MM.1S (cell line): ENCODE data around the gene ZNF117.

Experiments used
- DNase-seq: peaks from one replicate; pipeline ENCODE4 v3.0.0-alpha.2; 2015
- H2AFZ ChIP-seq: fragments of 300-600 bp; sonication (generic); 2 replicates; pipeline ENCODE4 v1.6.0; 2016; ENCODE audit warnings: antibody characterized with exemption, low read length
- H3F3A ChIP-seq: fragments of 300-600 bp; sonication (generic); 2 replicates; pipeline ENCODE4 v1.6.1; 2016; ENCODE audit warnings: mild to moderate bottlenecking, antibody characterized with exemption, low read length, moderate library complexity, mixed read lengths; ENCODE audit not compliant: insufficient read depth
- H3K27ac ChIP-seq: fragments of 300-600 bp; sonication (generic); 2 replicates; pipeline ENCODE4 v1.5.1; 2016; ENCODE audit warnings: mild to moderate bottlenecking, low read length
- H3K27me3 ChIP-seq: fragments of 300-600 bp; sonication (generic); replicated peaks from 2 replicates; pipeline ENCODE4 v1.6.0; 2016; ENCODE audit warnings: low read length; ENCODE audit not compliant: insufficient read depth
- H3K36me3 ChIP-seq: fragments of 300-600 bp; sonication (generic); replicated peaks from 2 replicates; pipeline ENCODE4 v1.6.1; 2016; ENCODE audit warnings: mild to moderate bottlenecking, low read length, mixed read lengths; ENCODE audit not compliant: insufficient read depth
- H3K4me1 ChIP-seq: fragments of 300-600 bp; sonication (generic); 2 replicates; pipeline ENCODE4 v1.6.1; 2016; ENCODE audit warnings: low read length, mixed read lengths
- H3K4me2 ChIP-seq: fragments of 300-600 bp; sonication (generic); 2 replicates; pipeline ENCODE4 v1.6.0; 2016; ENCODE audit warnings: low read depth, low read length
- H3K4me3 ChIP-seq: fragments of 300-600 bp; sonication (generic); 2 replicates; pipeline ENCODE4 v1.5.1; 2016; ENCODE audit warnings: low read length, mixed read lengths
- H3K79me2 ChIP-seq: fragments of 300-600 bp; sonication (generic); 2 replicates; pipeline ENCODE4 v1.6.1; 2016; ENCODE audit warnings: mixed run types, low read length, mixed read lengths
- H3K9ac ChIP-seq: fragments of 300-600 bp; sonication (generic); 2 replicates; pipeline ENCODE4 v1.6.1; 2016; ENCODE audit warnings: low read length, mixed read lengths
- H3K9me2 ChIP-seq: fragments of 300-600 bp; sonication (generic); replicated peaks from 2 replicates; pipeline ENCODE4 v1.6.1; 2016; ENCODE audit warnings: mild to moderate bottlenecking, low read length, mixed read lengths; ENCODE audit not compliant: insufficient read depth
- H3K9me3 ChIP-seq: fragments of 300-600 bp; sonication (generic); replicated peaks from 2 replicates; pipeline ENCODE4 v1.6.1; 2016; ENCODE audit warnings: mild to moderate bottlenecking, low read length, mixed read lengths; ENCODE audit not compliant: insufficient read depth
- H4K20me1 ChIP-seq: fragments of 300-600 bp; sonication (generic); 2 replicates; pipeline ENCODE4 v1.6.1; 2016; ENCODE audit warnings: mild to moderate bottlenecking, low read length, moderate library complexity, mixed read lengths; ENCODE audit not compliant: insufficient read depth
- EZH2 ChIP-seq: fragments of 300-600 bp; sonication (generic); optimal IDR thresholded peaks from 2 replicates; pipeline ENCODE3; 2017; ENCODE audit warnings: low read depth, mild to moderate bottlenecking, antibody characterized with exemption, low read length, mixed read lengths
- EZH2phosphoT487 ChIP-seq: fragments of 300-600 bp; sonication (generic); IDR thresholded peaks from 2 replicates; pipeline ENCODE4 v1.6.1; 2018; ENCODE audit warnings: antibody characterized with exemption, low read length
- TF ChIP-seq, protein P1 (sequence below): fragments of 300-600 bp; sonication (generic); IDR thresholded peaks from 2 replicates; pipeline ENCODE4 v1.5.1; 2016; ENCODE audit warnings: antibody characterized with exemption, low read length, mixed read lengths

Gene ZNF117

DNA sequence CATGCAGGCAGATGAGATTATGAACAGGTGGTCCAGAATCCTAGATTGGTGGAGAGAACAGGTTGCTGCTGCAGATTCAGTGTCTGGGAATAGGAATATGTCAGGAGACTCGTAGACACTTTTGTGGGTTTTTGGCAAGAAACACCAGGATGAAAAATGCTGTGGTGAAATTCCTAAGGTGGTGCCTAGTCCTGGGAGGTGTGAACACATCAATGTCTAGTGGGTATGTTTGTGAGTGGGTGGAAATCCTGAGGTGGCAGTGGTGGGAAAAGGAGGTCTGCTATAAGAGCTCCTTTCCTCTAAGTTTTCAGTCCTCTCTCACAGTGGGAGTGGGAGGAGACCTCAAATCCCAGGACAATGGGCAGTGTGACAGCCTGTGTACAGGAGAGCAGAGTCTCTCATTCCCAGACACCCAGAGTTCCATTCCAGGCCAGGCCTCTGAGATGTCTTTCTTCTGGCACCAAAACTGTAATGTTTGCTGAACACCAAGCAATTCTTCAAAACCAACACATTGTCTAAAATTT is 10.5 kb upstream of the ZNF117 start:
- no peak overlapping the region for H2AFZ ChIP-seq
- TF ChIP-seq, protein P1, sequence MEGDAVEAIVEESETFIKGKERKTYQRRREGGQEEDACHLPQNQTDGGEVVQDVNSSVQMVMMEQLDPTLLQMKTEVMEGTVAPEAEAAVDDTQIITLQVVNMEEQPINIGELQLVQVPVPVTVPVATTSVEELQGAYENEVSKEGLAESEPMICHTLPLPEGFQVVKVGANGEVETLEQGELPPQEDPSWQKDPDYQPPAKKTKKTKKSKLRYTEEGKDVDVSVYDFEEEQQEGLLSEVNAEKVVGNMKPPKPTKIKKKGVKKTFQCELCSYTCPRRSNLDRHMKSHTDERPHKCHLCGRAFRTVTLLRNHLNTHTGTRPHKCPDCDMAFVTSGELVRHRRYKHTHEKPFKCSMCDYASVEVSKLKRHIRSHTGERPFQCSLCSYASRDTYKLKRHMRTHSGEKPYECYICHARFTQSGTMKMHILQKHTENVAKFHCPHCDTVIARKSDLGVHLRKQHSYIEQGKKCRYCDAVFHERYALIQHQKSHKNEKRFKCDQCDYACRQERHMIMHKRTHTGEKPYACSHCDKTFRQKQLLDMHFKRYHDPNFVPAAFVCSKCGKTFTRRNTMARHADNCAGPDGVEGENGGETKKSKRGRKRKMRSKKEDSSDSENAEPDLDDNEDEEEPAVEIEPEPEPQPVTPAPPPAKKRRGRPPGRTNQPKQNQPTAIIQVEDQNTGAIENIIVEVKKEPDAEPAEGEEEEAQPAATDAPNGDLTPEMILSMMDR: no peak
- TF ChIP-seq EZH2phosphoT487 (no peak), EZH2 (no peak)
- H3K9me2 ChIP-seq: no peaks in the 10 kb centered on the region
- H3K4me1 ChIP-seq: peaks cover 21% of the 10 kb centered on the region
- H3K9me3 ChIP-seq: no peaks in the 10 kb centered on the region
- no peak overlapping the region for H3K4me2 ChIP-seq
- H3K9ac ChIP-seq: no peak overlapping the region
- H4K20me1 ChIP-seq: no peaks in the 10 kb centered on the region
- no peaks in the 10 kb centered on the region for H3K27me3 ChIP-seq
- peaks cover 6% of the 10 kb centered on the region for H3K36me3 ChIP-seq
- DNase-seq: no peak
- peaks cover 5% of the 10 kb centered on the region; the same call in 1 of the 2 replicates for H3F3A ChIP-seq
- H3K27ac ChIP-seq: peak overlapping the region; percentile 88; the same call in 1 of the 2 replicates
- no peak overlapping the region for H3K4me3 ChIP-seq
- peaks cover 61% of the 10 kb centered on the region for H3K79me2 ChIP-seq

DNA sequence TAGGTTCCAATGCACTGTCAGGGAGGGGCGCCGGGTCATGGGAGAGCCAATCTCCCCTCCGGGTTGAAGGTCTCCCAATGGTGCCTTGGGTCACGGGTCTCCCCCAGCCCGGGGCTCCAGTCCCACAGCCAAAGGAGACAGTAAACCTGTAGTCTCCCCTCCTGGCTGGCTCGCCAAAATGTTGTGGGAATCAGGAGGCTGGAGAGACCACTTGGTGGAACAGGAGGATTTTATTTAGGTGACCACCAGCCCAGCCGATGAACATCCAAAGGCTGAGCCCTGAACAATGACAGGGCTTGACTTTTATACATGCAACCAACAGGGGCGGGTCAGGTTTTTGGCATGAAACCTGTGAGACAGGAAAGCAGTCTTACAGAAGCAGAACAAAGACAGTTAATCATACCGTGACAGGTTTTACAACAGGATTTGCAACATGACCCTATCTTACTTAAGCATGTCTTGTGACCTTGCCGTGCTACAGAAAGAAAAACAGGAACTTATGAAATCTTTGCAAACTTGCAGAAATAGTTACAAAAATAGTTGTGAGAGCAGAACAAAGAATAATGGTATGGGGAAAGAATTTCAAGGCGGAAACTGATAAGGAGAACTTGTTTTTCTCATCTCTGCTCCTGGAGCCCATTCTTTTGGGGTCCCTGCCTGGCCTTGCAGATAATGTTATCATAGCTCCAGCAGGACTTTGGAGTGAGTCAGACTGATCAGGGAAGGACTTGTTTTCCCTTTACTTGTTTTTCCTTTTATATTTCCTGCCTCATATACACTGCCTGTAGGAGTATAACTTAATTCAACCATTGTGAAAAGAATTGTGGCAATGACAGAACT is 8.5 kb upstream of the ZNF117 start:
- Histone ChIP-seq H3K27ac (peak overlapping the region; percentile 88), H3K9me3 (no peaks in the 10 kb centered on the region)

DNA sequence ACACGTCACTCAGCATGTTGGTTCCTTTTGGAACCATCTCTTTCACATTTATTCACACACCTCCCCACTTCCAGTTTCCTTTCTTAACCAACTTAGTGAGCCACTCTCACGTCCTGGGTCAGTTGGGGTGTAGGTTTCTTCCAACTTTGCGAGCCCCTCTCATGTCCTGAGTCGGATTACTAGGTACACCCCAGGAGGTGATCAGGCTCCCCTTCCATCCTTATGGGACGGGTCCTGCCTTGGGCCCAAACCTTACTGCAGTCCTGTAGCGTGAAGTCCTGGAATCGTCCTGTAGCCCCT is 8.0 kb upstream of the ZNF117 start:
- Histone ChIP-seq H3K9me3 (no peaks in the 10 kb centered on the region), H4K20me1 (no peaks in the 10 kb centered on the region), H3K9ac (no peak overlapping the region), H3K27ac (peak overlapping the region; percentile 88), H3F3A (peaks cover 5% of the 10 kb centered on the region; the same call in 1 of the 2 replicates), H3K9me2 (no peaks in the 10 kb centered on the region), H3K4me1 (peaks cover 16% of the 10 kb centered on the region), H3K4me3 (no peak overlapping the region), H3K27me3 (no peaks in the 10 kb centered on the region), H3K4me2 (no peak overlapping the region), H3K36me3 (peaks cover 6% of the 10 kb centered on the region), H2AFZ (no peak overlapping the region), H3K79me2 (peaks cover 36% of the 10 kb centered on the region)
- DNase-seq: no peak
- TF ChIP-seq, protein P1: no peak
- TF ChIP-seq EZH2phosphoT487: no peak
- TF ChIP-seq EZH2: no peak

More for the DNA sequence above, 8.5 kb upstream of the ZNF117 start:
- Histone ChIP-seq H3K4me2 (peak overlapping the region; percentile 24; the same call in 1 of the 2 replicates), H4K20me1 (no peaks in the 10 kb centered on the region), H3K4me3 (no peak overlapping the region), H3K4me1 (peaks cover 16% of the 10 kb centered on the region), H3K79me2 (peaks cover 42% of the 10 kb centered on the region), H3K9ac (peak overlapping the region; percentile 32; the same call in 1 of the 2 replicates), H3K36me3 (peaks cover 6% of the 10 kb centered on the region), H3K27me3 (no peaks in the 10 kb centered on the region), H2AFZ (no peak overlapping the region), H3F3A (peaks cover 5% of the 10 kb centered on the region; the same call in 1 of the 2 replicates), H3K9me2 (no peaks in the 10 kb centered on the region)
- TF ChIP-seq, protein P1: no peak
- TF ChIP-seq EZH2phosphoT487 (no peak), EZH2 (no peak)
- DNase-seq: peak; percentile 74
